C4-2B (cell line): Measurements from ENCODE around the gene SLC66A1.

Source experiments
- CTCF ChIP-seq: fragments of 450-650 bp; conservative IDR thresholded peaks from 2 replicates; pipeline ENCODE4 v1.5.1; 2017; ENCODE audit warnings: mild to moderate bottlenecking
- ZFX ChIP-seq: fragments of 450-650 bp; IDR thresholded peaks from 2 replicates; pipeline ENCODE4 v1.6.1; 2017

GRCh38 chr1:19327736-19328135 lies 15.6 kb downstream of the SLC66A1 start:
- TF ChIP-seq CTCF (no peak), ZFX (no peak)
